Activated B cell treated with CpG ODN at 0.5 μM for 24 hours (primary cell): ENCODE data around the gene BBOF1. TPM values are rescaled to one million over a fixed set of nuclear protein-coding genes. Genes with fewer than 3 reads are reported as not detected.

Source experiments
- ATAC-seq: fragments of 200-7000 bp; cut with Tn5 transposase; one replicate; pipeline ENCODE4 v1.10.0; 2021; ENCODE audit warnings: low read depth, mild to moderate bottlenecking, moderate library complexity
- CTCF ChIA-PET: fragments of 350-600 bp; sonication (Branson Sonifier 250); formaldehyde crosslinking; loops from one replicate; lab custom pipeline; 2021; ENCODE audit warnings: antibody characterized with exemption; lab: Charles Lee
- POLR2A ChIA-PET: fragments of 350-600 bp; sonication (Branson Sonifier 250); formaldehyde crosslinking; loops from one replicate; lab custom pipeline; 2021; ENCODE audit warnings: antibody characterized with exemption; lab: Charles Lee
- DNase-seq: peaks from one replicate; pipeline ENCODE4 v3.0.0; 2022
- H3K27ac Mint-ChIP-seq: one replicate; pipeline ENCODE4 v1.8.0; 2020; ENCODE audit warnings: mixed read lengths
- H3K27me3 Mint-ChIP-seq: one replicate; pipeline ENCODE4 v1.8.0; 2021; ENCODE audit warnings: mixed read lengths
- H3K36me3 Mint-ChIP-seq: one replicate; pipeline ENCODE4 v1.8.0; 2021; ENCODE audit warnings: low read depth, mixed read lengths
- H3K4me1 Mint-ChIP-seq: one replicate; pipeline ENCODE4 v1.8.0; 2021; ENCODE audit warnings: mixed read lengths
- H3K4me3 Mint-ChIP-seq: one replicate; pipeline ENCODE4 v1.8.0; 2020; ENCODE audit warnings: mild to moderate bottlenecking, mixed read lengths
- H3K9me3 Mint-ChIP-seq: one replicate; pipeline ENCODE4 v1.8.0; 2020; ENCODE audit warnings: mixed read lengths
- CTCF ChIP-seq: fragments of 200-600 bp; IDR thresholded peaks from one replicate; pipeline ENCODE4 v1.8.0; 2022; ENCODE audit warnings: antibody characterized with exemption, mild to moderate bottlenecking
- intact Hi-C: fragments of 100-400 bp; cut with micrococcal nuclease; formaldehyde crosslinking; loops from one replicate; pipeline ENCODE4 v1.15.1; 2024
- total RNA-seq: library from RNA; stranded (reverse); gene quantifications from 2 replicates; pipeline ENCODE4 v1.2.3, GENCODE V29; 2022

Gene BBOF1
- total RNA-seq, 1 donor from 2014 or later: 1.6 TPM

- Mint-ChIP-seq H3K4me1 (no peaks in the 10 kb centered on the region), H3K9me3 (no peaks in the 10 kb centered on the region), H3K27ac (no peak overlapping the region), H3K27me3 (no peaks in the 10 kb centered on the region), H3K4me3 (no peak overlapping the region), H3K36me3 (peaks cover 56% of the 10 kb centered on the region)
- CTCF ChIA-PET: no interaction called here
- TF ChIP-seq CTCF: no peak
- DNase-seq (no peak), ATAC-seq (no peak)
- POLR2A ChIA-PET: interaction anchor here (0.7 kb wide), 1 partner anchor 763 kb away, joined by 3 read pairs; no protein-coding TSS in a partner anchor
- intact Hi-C loops: no loop called here
Observed at GRCh38 chr14:74064426-74064825, 45.3 kb downstream of the BBOF1 start.

GRCh38 chr14:74064883-74065282 lies 45.7 kb downstream of the BBOF1 start:
- H3K4me1 Mint-ChIP-seq: no peaks in the 10 kb centered on the region
- DNase-seq: no peak
- no peak overlapping the region for H3K4me3 Mint-ChIP-seq
- H3K36me3 Mint-ChIP-seq: peaks cover 53% of the 10 kb centered on the region
- ATAC-seq: no peak
- no peak for TF ChIP-seq CTCF
- no peaks in the 10 kb centered on the region for H3K27me3 Mint-ChIP-seq
- intact Hi-C loops: no loop called here
- ChIA-PET CTCF (no interaction called here), POLR2A (interaction anchor here (0.7 kb wide), 1 partner anchor 764 kb away, joined by 3 read pairs; no protein-coding TSS in a partner anchor)
- no peak overlapping the region for H3K27ac Mint-ChIP-seq
- no peaks in the 10 kb centered on the region for H3K9me3 Mint-ChIP-seq

- no peak overlapping the region for H3K4me3 Mint-ChIP-seq
- H3K27ac Mint-ChIP-seq: no peak overlapping the region
- H3K27me3 Mint-ChIP-seq: no peaks in the 10 kb centered on the region
- H3K9me3 Mint-ChIP-seq: no peaks in the 10 kb centered on the region
- intact Hi-C loops: no loop called here
- ATAC-seq: no peak
- H3K36me3 Mint-ChIP-seq: peaks cover 52% of the 10 kb centered on the region
- CTCF ChIA-PET: interaction anchor here (1.3 kb wide), 1 partner anchor 26 kb away, joined by 3 read pairs; no protein-coding TSS in a partner anchor
- no peaks in the 10 kb centered on the region for H3K4me1 Mint-ChIP-seq
- no peak for TF ChIP-seq CTCF
- POLR2A ChIA-PET: no interaction called here
- DNase-seq: no peak
Observed at GRCh38 chr14:74065746-74066575, 46.8 kb downstream of the BBOF1 start.

DNA sequence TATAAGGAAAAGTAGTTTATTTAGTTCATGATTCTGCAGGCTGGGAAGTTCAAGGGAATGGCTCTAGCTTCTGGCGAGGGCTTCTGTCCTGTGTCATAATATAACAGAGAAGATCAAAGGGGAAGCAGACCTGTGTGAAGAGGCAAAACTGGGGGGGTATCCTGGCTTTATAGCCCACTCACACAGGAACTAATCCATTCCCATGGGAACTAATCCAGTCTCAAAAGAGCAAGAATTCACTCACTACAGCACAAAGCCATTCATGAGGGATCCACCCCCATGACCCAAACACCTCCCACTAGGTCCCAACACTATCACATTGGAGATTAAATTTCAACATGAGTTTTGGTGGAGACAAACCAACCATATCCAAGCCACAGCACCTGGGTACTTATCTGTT lies 58.3 kb downstream of the BBOF1 start:
- no peak for TF ChIP-seq CTCF
- Mint-ChIP-seq H3K4me3 (no peak overlapping the region), H3K9me3 (no peaks in the 10 kb centered on the region), H3K36me3 (peaks cover 6% of the 10 kb centered on the region), H3K27me3 (no peaks in the 10 kb centered on the region), H3K27ac (no peak overlapping the region), H3K4me1 (no peaks in the 10 kb centered on the region)
- no peak for ATAC-seq
- CTCF ChIA-PET: no interaction called here
- intact Hi-C loops: no loop called here
- no peak for DNase-seq
- POLR2A ChIA-PET: no interaction called here

DNA sequence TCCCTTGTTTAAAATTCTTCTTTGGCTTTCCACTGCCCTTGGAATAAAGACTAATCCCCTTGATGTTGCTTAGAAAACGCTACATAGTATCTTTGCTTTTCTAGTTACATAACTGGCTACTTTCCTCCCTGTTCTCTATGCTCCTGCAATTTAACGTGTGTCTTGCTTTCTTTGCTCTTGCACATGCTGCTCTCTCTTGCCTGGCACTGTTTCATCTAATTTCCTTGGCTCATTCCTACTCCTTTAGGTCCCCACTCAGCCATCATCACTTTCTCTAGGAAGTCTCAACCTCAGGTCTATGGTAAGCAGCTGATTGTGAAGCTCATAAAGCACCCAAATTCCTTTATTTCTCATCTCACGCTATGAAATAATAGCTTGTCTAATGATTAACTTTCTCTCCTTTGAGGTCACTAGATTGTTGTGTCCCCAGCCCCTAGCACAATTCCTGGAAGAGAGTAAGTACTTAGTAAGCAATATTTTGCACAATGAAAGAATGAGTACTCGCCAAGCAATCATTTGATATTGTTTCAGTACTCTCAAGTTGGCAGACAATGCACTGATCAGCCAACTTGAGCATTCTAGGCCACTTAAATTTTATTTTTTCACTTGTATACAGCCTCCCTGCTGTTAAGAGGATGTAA lies 61.8 kb downstream of the BBOF1 start:
- no peak overlapping the region for H3K27ac Mint-ChIP-seq
- H3K4me3 Mint-ChIP-seq: no peak overlapping the region
- peaks cover 18% of the 10 kb centered on the region for H3K36me3 Mint-ChIP-seq
- intact Hi-C loops: loop anchor here (5.0 to 10.0 kb wide), 3 partner anchors 229 to 944 kb away; partner anchors contain the start of genes LTBP2, PSEN1 and PTGR2
- ATAC-seq (no peak), DNase-seq (no peak)
- CTCF ChIA-PET: no interaction called here
- POLR2A ChIA-PET: interaction anchor here (0.6 kb wide), 1 partner anchor 494 kb away, joined by 3 read pairs; no protein-coding TSS in a partner anchor
- TF ChIP-seq CTCF: no peak
- peaks cover 26% of the 10 kb centered on the region for H3K4me1 Mint-ChIP-seq
- no peaks in the 10 kb centered on the region for H3K9me3 Mint-ChIP-seq
- H3K27me3 Mint-ChIP-seq: no peaks in the 10 kb centered on the region
